HepG2 (cell line): ENCODE results near the gene NMT2. TPM values are rescaled to one million over a fixed set of nuclear protein-coding genes. Genes with fewer than 3 reads are reported as not detected.
"Not testable (repeated sequence)": the region's sequence is repeated elsewhere in the genome, so short reads cannot be mapped to it uniquely, and the experiment has no call there.

Source experiments
- ATAC-seq: fragments of 200-7000 bp; cut with Tn5 transposase; 3 replicates; pipeline ENCODE4 v1.9.1; 2020; ENCODE audit warnings: mild to moderate bottlenecking, moderate library complexity
- BruUV-seq: library from RNA; stranded (reverse); fragments of 400-500 nt; replicated peaks from 2 replicates; lab custom pipeline; 2021; lab: Mats Ljungman, UMichigan
- CTCF ChIA-PET: fragments of 300-600 bp; formaldehyde crosslinking; extraction: SDS; loops from one replicate; lab custom pipeline; 2021; ENCODE audit warnings: low total read pairs, inconsistent platforms, low intra/inter-chr PET ratio; lab: Yijun Ruan, JAX
- POLR2A ChIA-PET: fragments of 350-600 bp; sonication (Branson Sonifier 250); formaldehyde crosslinking; loops from one replicate; lab custom pipeline; 2020; ENCODE audit warnings: antibody characterized with exemption, inconsistent platforms; lab: Yijun Ruan, JAX
- DNase-seq: peaks from one replicate; pipeline ENCODE4 v3.0.0-alpha.2; 2015; ENCODE audit warnings: low spot score
- FAIRE-seq: peaks from 3 replicates; lab custom pipeline; 2011; peaks lifted over from hg19 to GRCh38; lab: Jason Lieb, UNC
- H2AFZ ChIP-seq: one replicate; pipeline ENCODE4 v1.6.1; 2011; ENCODE audit warnings: low read length, inconsistent platforms
- H3K27ac ChIP-seq: fragments of 300-600 bp; 3 replicates; pipeline ENCODE4 v1.8.0; 2011; ENCODE audit warnings: mixed run types, mild to moderate bottlenecking, mixed read lengths, low read length, inconsistent platforms; ENCODE audit not compliant: insufficient read depth; ENCODE audit errors: extremely low read length
- H3K27me3 ChIP-seq, 2 experiments: fragments of 200-600 bp in 1 of 2; 2 replicates in 1 of 2; 3 replicates in 1 of 2; pipeline versions ENCODE4 v1.6.0 to v1.8.0; 2011; ENCODE audit warnings: low read length in 2 of 2, mild to moderate bottlenecking in 2 of 2, moderate library complexity in 2 of 2, inconsistent platforms in 1 of 2; ENCODE audit not compliant: insufficient read depth in 2 of 2, control insufficient read depth in 1 of 2
- H3K36me3 ChIP-seq, 2 experiments: fragments of 200-600 bp in 1 of 2; replicated peaks in 1 of 2; 2 replicates in 1 of 2; 3 replicates in 1 of 2; pipeline versions ENCODE4 v1.5.1 to v1.8.0; 2011; ENCODE audit warnings: low read length in 2 of 2, inconsistent platforms in 1 of 2; ENCODE audit not compliant: insufficient read depth in 2 of 2, control insufficient read depth in 1 of 2
- H3K4me1 ChIP-seq: 2 replicates; pipeline ENCODE4 v1.5.1; 2012; ENCODE audit warnings: low read length, inconsistent platforms; ENCODE audit not compliant: insufficient read depth
- H3K4me2 ChIP-seq: 2 replicates; pipeline ENCODE4 v1.6.0; 2011; ENCODE audit warnings: low read depth, low read length, inconsistent platforms
- H3K4me3 ChIP-seq, 3 experiments: fragments of 200-600 bp in 1 of 3; sonication (generic), shearing (Covaris generic) in 1 of 3; replicated peaks in 1 of 3; 2 replicates each; pipeline ENCODE4 v1.5.1; 2011 to 2016; ENCODE audit warnings: low read length in 3 of 3, inconsistent platforms in 2 of 3, low read depth in 2 of 3, mild to moderate bottlenecking in 2 of 3, control low read depth in 1 of 3, mixed read lengths in 1 of 3; ENCODE audit not compliant: insufficient read depth in 1 of 3
- H3K79me2 ChIP-seq: one replicate; pipeline ENCODE4 v1.6.1; 2011; ENCODE audit warnings: low read length, inconsistent platforms; ENCODE audit not compliant: insufficient read depth
- H3K9ac ChIP-seq: 2 replicates; pipeline ENCODE4 v1.6.0; 2011; ENCODE audit warnings: mild to moderate bottlenecking, low read depth, low read length, inconsistent platforms; ENCODE audit not compliant: insufficient read depth
- H3K9me3 ChIP-seq: 2 replicates; pipeline ENCODE4 v1.5.1; 2012; ENCODE audit warnings: mild to moderate bottlenecking, low read length
- H4K20me1 ChIP-seq: 2 replicates; pipeline ENCODE4 v1.6.0; 2011; ENCODE audit warnings: inconsistent platforms, mild to moderate bottlenecking, low read length, moderate library complexity; ENCODE audit not compliant: insufficient read depth
- FLYWCH1 ChIP-seq: sonication (generic); formaldehyde crosslinking; IDR thresholded peaks from 2 replicates; pipeline ENCODE4 v1.8.1; 2023; ENCODE audit warnings: mild to moderate bottlenecking, missing genetic modification reagents
- HOXD1 ChIP-seq: sonication (generic); formaldehyde crosslinking; IDR thresholded peaks from 2 replicates; pipeline ENCODE4 v1.5.0; 2020; ENCODE audit warnings: missing genetic modification reagents
- PCBP1 ChIP-seq: fragments of 200-400 bp; formaldehyde crosslinking; IDR thresholded peaks from 2 replicates; pipeline ENCODE4 v1.6.1; 2017; ENCODE audit warnings: mild to moderate bottlenecking, low read depth, low read length, borderline replicate concordance
- SNRNP70 ChIP-seq: fragments of 200-400 bp; formaldehyde crosslinking; IDR thresholded peaks from 2 replicates; pipeline ENCODE4 v1.6.1; 2017; ENCODE audit warnings: mild to moderate bottlenecking, low read depth, low read length, moderate library complexity
- WGBS: methylation state at CpG from one replicate; pipeline ENCODE4 v1.1.6; 2017; ENCODE audit warnings: low lambda C conversion rate; 5-methylcytosine and 5-hydroxymethylcytosine counted together
- in situ Hi-C: cut with HindIII; loops from 2 replicates; pipeline ENCODE4 v1.10.0; 2017; ENCODE audit warnings: low pct_unique_long_range_greater_than_20kb; ENCODE audit not compliant: extremely low pct_ligation_motif_present
- intact Hi-C: fragments of 100-400 bp; cut with micrococcal nuclease; formaldehyde crosslinking; loops from one replicate; pipeline ENCODE4 v1.10.0; 2022; ENCODE audit not compliant: unreplicated experiment
- polyA plus RNA-seq, 8 experiments: library from polyadenylated mRNA; depleted of rRNA in 3 of 8; stranded (reverse) in 7 of 8; unstranded in 1 of 8; fragments of >200 nt; fragmentation: Illumina TruSeq in 4 of 8; extraction: Trizol in 4 of 8; gene quantifications; 2 replicates each; pipeline versions ENCODE4 v1.2.1 to v1.2.3, GENCODE V29; 2011 to 2016; ENCODE audit warnings: low read depth in 4 of 8, missing spikeins in 1 of 8, mixed read lengths in 1 of 8; ENCODE audit not compliant: insufficient read depth in 1 of 8
- total RNA-seq, 5 experiments: library from RNA; depleted of rRNA; stranded (reverse); fragments of >200 nt; fragmentation: Illumina TruSeq; extraction: Trizol; gene quantifications; 2 replicates each; pipeline ENCODE4 v1.2.3, GENCODE V29; 2016; ENCODE audit warnings: low read depth in 1 of 5
- TF ChIP-seq, protein P1 (sequence below): IDR thresholded peaks from 2 replicates; pipeline ENCODE4 v1.6.1; 2016; ENCODE audit warnings: missing compliant biosample characterization, missing genetic modification reagents, borderline replicate concordance

NMT2 gene
- total and polyA plus RNA-seq, 2 of the 13 experiments (the other 11 are each of a cell fraction or from before 2014, with no cell fraction given), result 10.1 to 23.8 TPM

DNA sequence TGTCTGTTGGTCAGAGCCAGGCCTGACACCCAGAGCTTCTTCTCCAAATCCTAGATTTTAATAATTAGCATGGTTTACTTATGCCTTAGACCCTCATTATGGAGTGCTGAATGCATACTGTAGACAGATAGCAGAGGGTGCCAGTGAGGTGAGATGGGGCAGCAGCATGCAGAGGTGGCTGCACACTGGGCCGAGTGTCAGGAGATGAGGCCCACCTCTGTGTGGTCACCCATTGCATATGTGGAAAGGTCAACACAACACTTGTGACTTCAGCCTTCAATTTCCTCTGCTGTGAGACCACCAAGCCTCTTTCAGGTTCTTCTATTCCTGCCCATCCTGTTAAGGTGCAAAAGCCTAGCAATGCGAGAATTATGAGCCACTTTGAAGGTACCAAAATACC, 39.7 kb upstream of the NMT2 start:
- CTCF ChIA-PET, result no interaction called here

DNA sequence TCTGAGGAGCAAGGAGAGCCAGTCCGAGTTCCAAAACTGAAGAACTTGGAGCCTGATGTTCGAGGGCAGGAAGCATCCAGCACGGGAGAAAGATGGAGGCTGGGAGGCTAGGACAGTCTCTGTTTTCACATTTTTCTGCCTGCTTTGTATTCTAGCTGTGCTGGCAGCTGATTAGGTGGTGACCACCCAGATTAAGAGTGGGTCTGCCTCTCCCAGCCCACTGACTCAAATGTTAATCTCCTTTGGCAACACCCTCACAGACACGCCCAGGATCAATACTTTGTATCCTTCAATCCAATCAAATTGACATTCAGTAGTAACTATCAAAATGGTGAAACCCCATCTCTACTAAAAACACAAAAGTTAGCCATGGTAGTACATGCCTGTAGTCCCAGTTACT, 38.9 kb upstream of the NMT2 start:
- H3K4me1 ChIP-seq, H3K9ac ChIP-seq, FAIRE-seq, intact Hi-C loops, H3K4me3 ChIP-seq, CTCF ChIA-PET, ATAC-seq, H3K27ac ChIP-seq, H2AFZ ChIP-seq, H3K27me3 ChIP-seq, DNase-seq, H3K9me3 ChIP-seq, H4K20me1 ChIP-seq, POLR2A ChIA-PET, H3K4me2 ChIP-seq, in situ Hi-C loops, BruUV-seq, H3K79me2 ChIP-seq: not testable (repeated sequence)
- H3K36me3 ChIP-seq, result peaks cover 8 to 13% of the 10 kb centered on the region in 2 experiments; a peak in 4 of 5 replicates
- WGBS, result 97% methylated on average over 4 of the region's 4 CpGs

More for the DNA sequence above, 39.7 kb upstream of the NMT2 start:
- Histone ChIP-seq H2AFZ (no peak overlapping the region), H3K27ac (no peak overlapping the region), H3K36me3 (peaks cover 12 to 21% of the 10 kb centered on the region in 2 experiments; a peak in 4 of 5 replicates), H4K20me1 (no peaks in the 10 kb centered on the region), H3K9me3 (no peaks in the 10 kb centered on the region), H3K4me2 (no peak overlapping the region), H3K9ac (no peak overlapping the region), H3K4me1 (no peaks in the 10 kb centered on the region), H3K79me2 (no peaks in the 10 kb centered on the region), H3K4me3 (no peak overlapping the region), H3K27me3 (no peaks in the 10 kb centered on the region)
- DNase-seq (no peak), ATAC-seq (no peak), FAIRE-seq (no peak)
- POLR2A ChIA-PET, result no interaction called here
- TF ChIP-seq PCBP1 (no peak), FLYWCH1 (no peak), HOXD1 (CRISPR knock-in tag) (no peak), SNRNP70 (no peak)
- TF ChIP-seq, protein P1, sequence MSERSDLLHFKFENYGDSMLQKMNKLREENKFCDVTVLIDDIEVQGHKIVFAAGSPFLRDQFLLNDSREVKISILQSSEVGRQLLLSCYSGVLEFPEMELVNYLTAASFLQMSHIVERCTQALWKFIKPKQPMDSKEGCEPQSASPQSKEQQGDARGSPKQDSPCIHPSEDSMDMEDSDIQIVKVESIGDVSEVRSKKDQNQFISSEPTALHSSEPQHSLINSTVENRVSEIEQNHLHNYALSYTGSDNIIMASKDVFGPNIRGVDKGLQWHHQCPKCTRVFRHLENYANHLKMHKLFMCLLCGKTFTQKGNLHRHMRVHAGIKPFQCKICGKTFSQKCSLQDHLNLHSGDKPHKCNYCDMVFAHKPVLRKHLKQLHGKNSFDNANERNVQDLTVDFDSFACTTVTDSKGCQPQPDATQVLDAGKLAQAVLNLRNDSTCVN, result no peak
- no TSS peak for BruUV-seq
- 94% methylated on average over 2 of the region's 2 CpGs for WGBS
- intact Hi-C loops, result no loop called here
- in situ Hi-C loops, result no loop called here
